ENCODE measurements around the gene SFSWAP.
"Not testable (repeated sequence)": the region's sequence is repeated elsewhere in the genome, so short reads cannot be mapped to it uniquely, and the experiment has no call there.

The SFSWAP gene

GRCh38 chr12:131702573-131702877 is 8.4 kb upstream of the SFSWAP start:
- DNase-seq (ENCODE audit: low spot score) = no peak

DNA sequence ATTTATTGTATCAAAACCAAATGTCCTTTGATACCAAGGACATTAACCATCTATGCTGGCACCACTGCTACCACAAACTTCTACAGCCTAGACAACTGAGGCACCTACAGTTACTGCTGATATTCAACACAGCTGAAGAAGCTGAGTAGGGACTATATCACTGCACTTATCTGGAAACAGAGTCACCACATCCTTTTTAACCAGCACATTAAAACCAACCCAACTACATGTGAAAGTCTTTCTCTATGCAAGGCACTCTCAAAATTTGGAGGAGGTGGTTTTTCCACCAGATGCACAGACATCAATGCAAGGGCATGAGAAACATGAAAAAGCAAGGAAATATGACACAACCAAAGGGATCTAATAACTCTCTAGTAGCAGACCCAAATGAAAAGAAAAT is 7.7 kb upstream of the SFSWAP start:
- no peak for DNase-seq (ENCODE audit: low spot score)

- no peak for DNase-seq (ENCODE audit: low spot score)
Observed at GRCh38 chr12:131704509-131704908, 6.4 kb upstream of the SFSWAP start.

GRCh38 chr12:131706709-131707108 is 4.2 kb upstream of the SFSWAP start:
- not testable (repeated sequence) for DNase-seq (ENCODE audit: low spot score)

- no peak for DNase-seq (ENCODE audit: low spot score)
Observed at GRCh38 chr12:131709226-131709625, 1.7 kb upstream of the SFSWAP start.

GRCh38 chr12:131711551-131712205 is 788 bp downstream of the SFSWAP start:
- no peak for DNase-seq (ENCODE audit: low spot score)

- DNase-seq (ENCODE audit: low spot score) = no peak
Observed at GRCh38 chr12:131713349-131713748, 2.5 kb downstream of the SFSWAP start.

GRCh38 chr12:131714759-131715158 is 3.9 kb downstream of the SFSWAP start:
- DNase-seq (ENCODE audit: low spot score) = no peak

DNA sequence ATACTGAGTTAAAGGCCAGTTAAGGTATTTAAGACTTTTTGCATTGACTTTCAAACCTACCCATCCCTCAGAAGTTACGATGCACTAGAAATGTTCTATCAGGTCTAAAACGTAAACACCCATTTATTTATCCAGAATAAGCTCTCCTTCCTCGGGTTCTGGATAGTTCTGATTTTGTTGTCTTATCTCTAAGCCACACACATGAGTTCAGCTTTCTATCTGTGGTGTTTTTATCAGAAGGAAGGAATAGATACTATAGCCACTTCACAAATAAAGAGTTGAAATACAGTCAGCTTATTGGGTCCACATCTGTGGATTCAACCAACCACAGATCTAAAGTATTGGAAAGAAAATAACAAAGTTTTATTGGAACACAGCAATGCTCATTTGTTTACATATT is 5.4 kb downstream of the SFSWAP start:
- no peak for DNase-seq (ENCODE audit: low spot score)

DNA sequence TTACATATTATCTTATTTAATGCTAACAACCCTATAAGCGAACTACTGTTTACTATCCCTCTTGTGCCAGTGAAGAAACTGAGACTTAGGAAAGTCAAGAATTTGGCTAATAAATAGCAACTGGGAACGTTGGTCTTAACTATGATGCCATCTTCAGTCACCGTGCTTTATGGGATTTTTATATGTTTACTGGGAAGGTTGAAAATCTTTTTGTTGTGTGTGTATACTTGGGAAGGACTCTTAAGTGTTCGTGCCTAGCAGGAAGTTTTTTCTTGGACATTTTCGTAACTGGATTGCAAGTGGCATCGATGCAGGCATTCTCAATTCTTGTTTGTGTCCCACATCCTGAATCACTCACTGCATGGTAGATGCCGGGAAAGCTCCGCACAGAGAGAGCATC is 9.4 kb downstream of the SFSWAP start:
- no peak for DNase-seq (ENCODE audit: low spot score)

- DNase-seq (ENCODE audit: low spot score) = peak; percentile 41
Observed at GRCh38 chr12:131720921-131721320, 10.0 kb downstream of the SFSWAP start.

DNA sequence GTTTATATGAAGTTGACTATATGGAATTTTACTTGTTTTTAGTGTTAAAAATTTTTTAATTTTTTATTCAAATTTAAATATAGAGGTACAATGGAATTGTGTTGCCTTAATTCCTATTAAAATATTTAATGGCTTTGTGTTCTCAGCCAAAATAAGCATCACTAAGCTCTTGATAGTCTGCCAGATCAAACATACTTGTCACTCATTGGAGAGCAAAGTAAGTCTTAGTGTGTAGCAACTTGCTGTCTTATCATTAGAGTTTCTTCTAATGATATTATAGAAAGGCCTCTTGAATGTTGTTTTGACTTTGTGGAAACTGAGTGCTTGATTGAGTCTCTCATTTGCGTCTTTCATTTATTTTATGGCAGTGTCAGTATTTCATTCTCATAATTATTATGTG is 10.7 kb downstream of the SFSWAP start:
- DNase-seq (ENCODE audit: low spot score) = no peak

DNA sequence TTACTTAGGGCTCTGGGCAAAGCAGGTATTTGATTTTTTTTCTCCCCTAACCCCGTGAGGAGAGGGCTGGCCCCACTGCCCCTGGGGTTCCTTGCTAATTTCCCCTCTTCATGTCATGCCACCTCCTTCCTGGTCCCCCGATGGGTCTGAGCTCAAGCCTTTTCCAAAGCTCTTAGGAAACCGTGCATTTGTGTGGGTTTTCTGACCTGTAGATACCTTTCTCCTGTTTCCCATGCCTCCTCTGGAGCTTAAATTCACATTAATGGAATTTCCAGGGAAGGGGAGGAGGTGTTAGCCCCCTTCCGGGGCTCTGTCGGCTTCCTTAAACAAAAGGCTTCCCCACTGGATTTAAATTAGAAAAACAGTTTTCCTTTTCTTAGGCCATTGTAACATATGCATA is 12.6 kb downstream of the SFSWAP start:
- DNase-seq (ENCODE audit: low spot score) = no peak

DNA sequence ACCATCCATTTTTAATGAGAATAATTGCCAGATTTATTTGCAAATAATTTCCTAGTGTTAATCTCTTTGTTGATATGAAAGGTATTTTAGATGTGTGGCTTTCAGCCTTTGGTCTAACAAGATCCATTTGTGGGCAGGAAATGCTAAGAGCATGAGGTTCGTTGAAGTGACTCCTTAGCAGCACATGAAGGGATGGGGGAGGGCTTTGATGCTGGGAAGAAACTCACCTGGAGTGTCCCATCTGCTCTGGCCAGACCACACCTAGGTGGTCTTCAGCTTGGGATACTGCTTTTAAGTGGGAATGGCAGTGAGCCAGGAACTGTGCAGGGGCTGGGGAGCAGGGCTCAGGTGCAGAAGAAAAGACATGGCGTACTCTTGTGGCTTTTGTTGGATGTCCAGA is 13.6 kb downstream of the SFSWAP start:
- no peak for DNase-seq (ENCODE audit: low spot score)

GRCh38 chr12:131725503-131725902 is 14.6 kb downstream of the SFSWAP start:
- no peak for DNase-seq (ENCODE audit: low spot score)

- no peak for DNase-seq (ENCODE audit: low spot score)
Observed at GRCh38 chr12:131728720-131729119, 17.8 kb downstream of the SFSWAP start.

- DNase-seq (ENCODE audit: low spot score) = no peak
Observed at GRCh38 chr12:131729254-131729955, 18.5 kb downstream of the SFSWAP start.

- no peak for DNase-seq (ENCODE audit: low spot score)
Observed at GRCh38 chr12:131732996-131733615, 22.2 kb downstream of the SFSWAP start.

DNA sequence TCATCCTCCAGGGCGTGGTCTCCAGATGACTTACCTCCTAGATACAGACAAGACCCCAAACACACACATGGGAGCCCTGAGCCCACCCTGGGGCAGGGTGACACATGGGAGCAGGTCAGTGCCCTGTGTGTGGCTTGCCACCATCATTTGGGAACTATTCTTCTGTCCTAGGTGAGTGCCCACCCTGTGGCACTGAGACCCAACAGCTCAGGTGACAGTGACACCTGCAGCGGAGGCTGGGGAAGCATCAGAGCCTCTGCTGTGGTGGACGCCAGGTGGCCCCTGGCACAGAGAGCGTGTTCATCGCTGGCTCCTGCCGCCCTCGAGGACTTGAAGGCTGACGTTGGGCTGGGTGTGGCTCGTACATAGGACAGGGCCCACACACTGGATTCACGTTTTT is 23.0 kb downstream of the SFSWAP start:
- DNase-seq (ENCODE audit: low spot score) = no peak

GRCh38 chr12:131734336-131735152 is 23.7 kb downstream of the SFSWAP start:
- no peak for DNase-seq (ENCODE audit: low spot score)

- DNase-seq (ENCODE audit: low spot score) = no peak
Observed at GRCh38 chr12:131735153-131735456, 24.2 kb downstream of the SFSWAP start.

DNA sequence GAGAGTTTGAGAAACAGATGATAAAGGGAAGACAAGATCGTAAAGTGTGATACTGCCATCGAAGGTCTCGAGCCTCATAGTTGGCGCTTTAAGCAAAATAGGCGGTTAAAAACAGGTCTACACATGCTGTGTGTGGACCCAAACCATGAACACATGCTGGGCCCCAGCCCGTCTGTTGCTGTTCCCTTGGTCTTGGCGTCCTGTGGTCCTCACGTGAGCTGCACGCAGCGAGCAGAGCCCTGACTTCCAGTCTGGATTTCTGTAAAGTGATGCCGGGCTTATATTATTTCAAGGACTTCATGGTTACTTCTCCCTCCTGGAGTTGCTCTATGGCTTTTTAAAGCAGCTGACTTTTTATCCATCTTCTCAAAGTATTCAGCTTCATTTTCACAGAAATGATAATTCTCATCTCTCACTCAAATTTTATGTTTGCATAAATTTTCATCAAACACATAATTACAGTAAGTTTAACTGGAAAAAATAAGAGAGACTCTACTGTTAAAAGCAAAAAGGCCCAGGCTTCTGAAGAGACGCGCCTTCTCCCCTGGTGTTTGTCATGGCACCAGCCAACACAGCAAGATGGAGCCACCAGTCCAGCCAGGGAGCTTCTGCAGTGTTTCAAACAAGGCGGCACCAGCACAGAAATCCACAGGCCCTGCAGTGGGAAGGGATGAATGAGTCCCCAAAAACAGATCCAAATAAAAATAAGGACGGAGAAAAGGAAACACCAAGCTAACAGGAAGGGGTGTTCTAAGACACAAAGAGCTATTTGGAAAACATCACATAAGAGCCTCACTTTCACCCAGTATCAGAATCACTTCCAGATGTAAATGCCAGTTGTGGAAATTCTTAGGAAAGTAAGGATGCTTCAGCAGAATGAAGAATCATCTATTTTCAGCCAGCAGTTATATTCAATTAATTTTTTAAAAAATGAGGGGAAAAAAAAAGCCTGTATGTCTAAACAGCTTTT is 24.9 kb downstream of the SFSWAP start:
- no peak for DNase-seq (ENCODE audit: low spot score)
